Astrocyte of the spinal cord (primary cell): ENCODE data around the gene CDC5L.
A peak's percentile ranks its signal among the peaks of the same experiment; 100 is the strongest.

Experiments used
- DNase-seq: peaks from one replicate; pipeline ENCODE4 v3.0.0; 2011; ENCODE audit warnings: low read depth, low spot score
- H3K4me3 ChIP-seq: 2 replicates; pipeline ENCODE4 v1.5.1; 2011; ENCODE audit warnings: low read depth, mild to moderate bottlenecking, low read length, moderate library complexity
- CTCF ChIP-seq: IDR thresholded peaks from 2 replicates; pipeline ENCODE4 v1.5.1; 2012; ENCODE audit warnings: low read depth, mild to moderate bottlenecking, low read length, inconsistent platforms
- in situ Hi-C: cut with HindIII; loops from 2 replicates; pipeline ENCODE4 v1.10.0; 2017; ENCODE audit warnings: low sequenced_read_pairs

CDC5L gene

GRCh38 chr6:44410363-44410762 lies 22.9 kb downstream of the CDC5L start:
- TF ChIP-seq CTCF = no peak
- H3K4me3 ChIP-seq = no peak overlapping the region
- in situ Hi-C loops = no loop called here
- DNase-seq = no peak

GRCh38 chr6:44411141-44411540 lies 23.6 kb downstream of the CDC5L start:
- no peak for TF ChIP-seq CTCF
- no peak for DNase-seq
- H3K4me3 ChIP-seq = no peak overlapping the region
- in situ Hi-C loops = no loop called here

- no peak for DNase-seq
- H3K4me3 ChIP-seq = no peak overlapping the region
- no peak for TF ChIP-seq CTCF
- in situ Hi-C loops = no loop called here
Measured at GRCh38 chr6:44415449-44415848, 27.9 kb downstream of the CDC5L start.

DNA sequence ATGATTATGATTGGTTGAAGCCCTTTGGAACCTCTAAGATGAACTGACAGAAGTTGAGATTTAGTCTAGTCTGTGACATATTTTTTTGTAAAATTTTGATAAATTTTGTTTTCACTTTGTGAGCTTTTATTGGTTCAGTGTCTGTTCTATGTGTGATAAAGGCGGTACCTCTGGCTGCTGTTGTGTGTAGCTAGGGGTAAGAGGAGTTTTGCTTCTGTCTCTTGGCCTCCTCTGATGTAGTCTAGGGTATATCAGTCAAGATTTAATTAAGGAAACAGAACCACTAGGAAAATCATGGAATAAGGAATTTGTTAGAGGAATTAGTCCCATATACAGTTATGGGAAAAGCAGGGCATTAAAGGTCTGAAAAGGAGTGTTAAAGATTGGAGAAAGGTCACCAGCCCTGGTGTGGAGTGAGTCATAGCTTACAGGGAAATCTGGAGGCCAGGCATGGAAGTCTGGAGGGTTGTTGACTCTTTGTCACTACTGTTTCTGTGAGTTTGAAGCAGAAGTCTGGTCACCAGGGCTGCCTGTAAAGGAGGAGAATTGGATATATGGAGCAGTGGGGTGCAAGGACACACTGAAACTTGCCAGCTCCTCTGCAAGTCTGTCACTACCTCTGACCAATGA lies 28.5 kb downstream of the CDC5L start:
- TF ChIP-seq CTCF = no peak
- H3K4me3 ChIP-seq = no peak overlapping the region
- DNase-seq = peak; percentile 35
- in situ Hi-C loops = no loop called here

DNA sequence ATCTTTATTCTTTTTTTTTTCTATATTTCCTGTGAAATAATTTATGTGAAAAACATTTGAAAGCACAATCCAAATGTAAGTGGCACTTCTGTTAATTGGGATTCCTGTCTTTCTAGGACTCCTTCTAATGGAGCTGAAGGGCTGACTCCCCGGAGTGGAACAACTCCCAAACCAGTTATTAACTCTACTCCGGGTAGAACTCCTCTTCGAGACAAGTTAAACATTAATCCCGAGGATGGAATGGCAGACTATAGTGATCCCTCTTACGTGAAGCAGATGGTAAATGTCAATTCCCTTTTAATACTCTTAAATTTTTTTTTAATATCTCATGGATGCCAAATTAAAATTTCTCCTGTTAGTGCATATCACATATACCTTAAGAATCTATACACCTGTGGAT lies 35.0 kb downstream of the CDC5L start:
- no peak for TF ChIP-seq CTCF
- no peak overlapping the region for H3K4me3 ChIP-seq
- no peak for DNase-seq
- in situ Hi-C loops = no loop called here

DNA sequence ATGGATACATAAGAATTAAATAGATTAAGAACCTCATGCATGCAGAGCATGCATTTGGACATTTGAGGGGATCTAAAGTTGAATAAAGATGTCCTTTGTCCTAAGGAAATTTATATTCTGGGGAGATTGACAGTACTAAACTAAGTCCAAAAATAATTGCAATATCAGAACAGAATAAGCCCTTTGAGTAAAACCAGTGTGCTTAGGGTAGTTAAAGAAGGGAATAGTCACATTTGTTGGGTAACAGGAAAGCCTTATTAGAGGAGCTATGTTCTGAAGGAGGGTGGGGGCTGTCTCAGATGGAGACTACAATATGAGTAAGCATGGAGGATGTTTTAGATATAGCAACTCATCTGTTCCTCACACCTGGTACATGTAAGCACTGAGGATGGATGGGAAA lies 35.8 kb downstream of the CDC5L start:
- DNase-seq = no peak
- in situ Hi-C loops = no loop called here

More for the DNA sequence above, 35.8 kb downstream of the CDC5L start:
- no peak for TF ChIP-seq CTCF
- no peak overlapping the region for H3K4me3 ChIP-seq
